Osteoblast (primary cell): ENCODE measurements around the gene ARHGAP6. TPM values are rescaled to one million over a fixed set of nuclear protein-coding genes. Genes with fewer than 3 reads are reported as not detected.

Source experiments
- DNase-seq: peaks from one replicate; pipeline ENCODE4 v3.0.0; 2011; ENCODE audit warnings: low spot score, mixed read lengths; ENCODE audit not compliant: insufficient read length; ENCODE audit errors: missing footprints
- H2AFZ ChIP-seq: 2 replicates; pipeline ENCODE4 v1.6.0; 2011; ENCODE audit warnings: mild to moderate bottlenecking, low read length
- H3K27ac ChIP-seq: 2 replicates; pipeline ENCODE4 v1.5.1; 2011; ENCODE audit warnings: mild to moderate bottlenecking, low read depth, low read length, moderate library complexity
- H3K27me3 ChIP-seq: 2 replicates; pipeline ENCODE4 v1.6.0; 2012; ENCODE audit warnings: mild to moderate bottlenecking, control low read depth, inconsistent platforms, low read length, moderate library complexity; ENCODE audit not compliant: insufficient read depth
- H3K36me3 ChIP-seq: 2 replicates; pipeline ENCODE4 v1.5.1; 2011; ENCODE audit warnings: mild to moderate bottlenecking, low read length, control low read depth, moderate library complexity; ENCODE audit not compliant: insufficient read depth
- H3K4me1 ChIP-seq: 2 replicates; pipeline ENCODE4 v1.5.1; 2011; ENCODE audit warnings: mild to moderate bottlenecking, low read length, control low read depth, moderate library complexity; ENCODE audit not compliant: insufficient read depth
- H3K4me2 ChIP-seq: 2 replicates; pipeline ENCODE4 v1.6.0; 2011; ENCODE audit warnings: mild to moderate bottlenecking, low read length; ENCODE audit not compliant: insufficient read depth
- H3K4me3 ChIP-seq: fragments of 200-600 bp; sonication (generic); 3 replicates; pipeline ENCODE4 v1.5.1; 2012; ENCODE audit warnings: mild to moderate bottlenecking, low read length, inconsistent platforms; ENCODE audit not compliant: insufficient read depth
- H3K79me2 ChIP-seq: 2 replicates; pipeline ENCODE4 v1.6.0; 2012; ENCODE audit warnings: mild to moderate bottlenecking, low read length, control low read depth, inconsistent platforms; ENCODE audit not compliant: insufficient read depth
- H3K9me3 ChIP-seq: 2 replicates; pipeline ENCODE4 v1.5.1; 2011; ENCODE audit warnings: low read depth, low read length, control low read depth
- H4K20me1 ChIP-seq: 2 replicates; pipeline ENCODE4 v1.6.0; 2012; ENCODE audit warnings: mild to moderate bottlenecking, low read length, control low read depth; ENCODE audit not compliant: insufficient read depth
- total RNA-seq: library from RNA; depleted of rRNA; stranded (reverse); fragments of >200 nt; gene quantifications from 2 replicates; pipeline ENCODE4 v1.2.3, GENCODE V29; 2012
- TF ChIP-seq, protein P1 (sequence below): IDR thresholded peaks from 2 replicates; pipeline ENCODE4 v1.5.1; 2011; ENCODE audit warnings: mild to moderate bottlenecking, low read depth, low read length, moderate library complexity; ENCODE audit errors: extremely low read depth

ARHGAP6 gene
- total RNA-seq, 1 donor: 2.2 TPM

- Histone ChIP-seq H3K9me3 (no peaks in the 10 kb centered on the region), H4K20me1 (no peaks in the 10 kb centered on the region), H3K27me3 (no peaks in the 10 kb centered on the region), H3K4me2 (no peak overlapping the region), H3K4me3 (no peak overlapping the region), H3K4me1 (no peaks in the 10 kb centered on the region), H3K27ac (no peak overlapping the region), H3K79me2 (no peaks in the 10 kb centered on the region), H3K36me3 (no peaks in the 10 kb centered on the region), H2AFZ (no peak overlapping the region)
- TF ChIP-seq, protein P1, sequence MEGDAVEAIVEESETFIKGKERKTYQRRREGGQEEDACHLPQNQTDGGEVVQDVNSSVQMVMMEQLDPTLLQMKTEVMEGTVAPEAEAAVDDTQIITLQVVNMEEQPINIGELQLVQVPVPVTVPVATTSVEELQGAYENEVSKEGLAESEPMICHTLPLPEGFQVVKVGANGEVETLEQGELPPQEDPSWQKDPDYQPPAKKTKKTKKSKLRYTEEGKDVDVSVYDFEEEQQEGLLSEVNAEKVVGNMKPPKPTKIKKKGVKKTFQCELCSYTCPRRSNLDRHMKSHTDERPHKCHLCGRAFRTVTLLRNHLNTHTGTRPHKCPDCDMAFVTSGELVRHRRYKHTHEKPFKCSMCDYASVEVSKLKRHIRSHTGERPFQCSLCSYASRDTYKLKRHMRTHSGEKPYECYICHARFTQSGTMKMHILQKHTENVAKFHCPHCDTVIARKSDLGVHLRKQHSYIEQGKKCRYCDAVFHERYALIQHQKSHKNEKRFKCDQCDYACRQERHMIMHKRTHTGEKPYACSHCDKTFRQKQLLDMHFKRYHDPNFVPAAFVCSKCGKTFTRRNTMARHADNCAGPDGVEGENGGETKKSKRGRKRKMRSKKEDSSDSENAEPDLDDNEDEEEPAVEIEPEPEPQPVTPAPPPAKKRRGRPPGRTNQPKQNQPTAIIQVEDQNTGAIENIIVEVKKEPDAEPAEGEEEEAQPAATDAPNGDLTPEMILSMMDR: no peak
- DNase-seq: no peak
These were observed 24.2 kb downstream of the ARHGAP6 start for GRCh38 chrX:11641349-11642065.

DNA sequence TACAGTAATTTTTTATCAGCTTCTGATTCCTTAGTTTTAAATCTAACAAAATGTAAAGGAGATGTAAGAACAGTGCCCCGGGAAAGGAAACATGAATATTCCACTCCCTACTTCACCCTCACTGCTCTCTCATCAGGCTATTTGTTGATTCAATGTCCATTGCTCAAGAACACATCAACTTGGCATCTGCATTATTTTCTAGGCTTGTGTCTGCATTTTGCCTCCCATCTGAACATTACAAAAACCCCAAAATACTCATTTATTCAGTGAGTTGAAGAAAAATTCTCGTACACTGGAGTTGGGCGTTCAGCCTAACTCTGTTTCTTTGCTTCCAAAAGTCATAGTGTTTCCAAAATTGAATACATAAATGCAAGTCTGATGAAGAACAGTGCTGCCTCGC is 25.6 kb downstream of the ARHGAP6 start:
- Histone ChIP-seq H3K27ac (no peak overlapping the region), H3K79me2 (no peaks in the 10 kb centered on the region), H3K4me1 (no peaks in the 10 kb centered on the region), H2AFZ (no peak overlapping the region), H3K9me3 (no peaks in the 10 kb centered on the region), H3K36me3 (no peaks in the 10 kb centered on the region), H3K4me2 (no peak overlapping the region), H3K4me3 (no peak overlapping the region), H4K20me1 (no peaks in the 10 kb centered on the region), H3K27me3 (no peaks in the 10 kb centered on the region)
- TF ChIP-seq, protein P1: no peak
- no peak for DNase-seq

GRCh38 chrX:11632732-11633131 is 33.0 kb downstream of the ARHGAP6 start:
- Histone ChIP-seq H3K36me3 (no peaks in the 10 kb centered on the region), H4K20me1 (no peaks in the 10 kb centered on the region), H3K4me2 (no peak overlapping the region), H2AFZ (no peak overlapping the region), H3K9me3 (no peaks in the 10 kb centered on the region), H3K27ac (no peak overlapping the region), H3K27me3 (no peaks in the 10 kb centered on the region), H3K4me1 (peaks cover 2% of the 10 kb centered on the region), H3K4me3 (no peak overlapping the region), H3K79me2 (no peaks in the 10 kb centered on the region)
- DNase-seq: no peak
- TF ChIP-seq, protein P1: no peak

DNA sequence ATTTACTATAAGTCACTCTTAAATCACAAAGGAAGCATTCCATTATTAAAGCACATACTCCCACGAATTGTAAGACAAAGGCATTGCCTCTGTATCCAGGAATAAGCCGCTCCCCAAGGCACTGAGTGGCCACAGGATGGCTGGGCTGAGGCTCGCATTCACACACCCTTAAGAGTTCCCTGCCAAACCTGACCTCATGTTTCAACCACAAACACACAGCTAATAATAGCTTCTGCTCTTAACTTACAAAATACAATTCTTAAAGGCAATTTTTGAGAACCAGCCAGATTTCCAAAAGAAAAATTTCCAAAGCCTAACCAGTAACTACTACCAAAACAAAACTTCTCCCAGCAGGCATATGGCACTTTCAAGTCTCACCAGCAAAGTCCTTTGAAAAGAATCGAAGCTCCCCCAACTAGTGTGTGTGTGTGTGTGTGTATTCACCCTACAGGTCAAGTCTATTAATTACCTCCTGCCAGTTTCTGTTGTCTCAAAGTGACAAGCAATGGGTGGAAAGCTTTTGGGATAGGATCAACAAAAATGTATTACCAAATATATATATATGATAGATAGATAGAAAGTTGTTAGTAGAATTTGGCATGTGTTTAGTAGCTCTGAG is 36.0 kb downstream of the ARHGAP6 start:
- H3K9me3 ChIP-seq: no peaks in the 10 kb centered on the region
- H3K4me1 ChIP-seq: peaks cover 2% of the 10 kb centered on the region

More for the DNA sequence above, 36.0 kb downstream of the ARHGAP6 start:
- Histone ChIP-seq H2AFZ (no peak overlapping the region), H4K20me1 (no peaks in the 10 kb centered on the region), H3K36me3 (no peaks in the 10 kb centered on the region), H3K27ac (no peak overlapping the region), H3K4me3 (no peak overlapping the region), H3K27me3 (no peaks in the 10 kb centered on the region), H3K79me2 (no peaks in the 10 kb centered on the region), H3K4me2 (no peak overlapping the region)
- TF ChIP-seq, protein P1: no peak
- peak; percentile 57 for DNase-seq
